SK-N-SH (cell line): ENCODE results near the gene SRMS. TPM values are rescaled to one million over a fixed set of nuclear protein-coding genes. Genes with fewer than 3 reads are reported as not detected.

Experiments used
- CTCF ChIA-PET: fragments of 300-600, 350-600 bp; formaldehyde crosslinking; extraction: SDS; loops from one replicate; lab custom pipeline; 2021; lab: Yijun Ruan, JAX
- POLR2A ChIA-PET: fragments of 350-600 bp; sonication (Branson Sonifier 250); formaldehyde crosslinking; extraction: SDS; loops from one replicate; lab custom pipeline; 2020; ENCODE audit warnings: antibody characterized with exemption, inconsistent platforms; lab: Yijun Ruan, JAX
- DNase-seq: peaks from one replicate; pipeline ENCODE4 v3.0.0; 2012
- H2AFZ ChIP-seq: fragments of 200-600 bp; sonication (generic); 2 replicates; pipeline ENCODE4 v1.8.1; 2016; ENCODE audit warnings: antibody characterized with exemption, mild to moderate bottlenecking, low read depth
- H3F3A ChIP-seq: fragments of 200-600 bp; sonication (generic); replicated peaks from 2 replicates; pipeline ENCODE3; 2016; ENCODE audit warnings: antibody characterized with exemption, mild to moderate bottlenecking; ENCODE audit not compliant: insufficient read depth
- H3K27ac ChIP-seq, 2 experiments: fragments of 200-500 bp in 1 of 2; fragments of 200-600 bp in 1 of 2; sonication (Bioruptor generic) in 1 of 2; sonication (generic), shearing (Covaris generic) in 1 of 2; 2 replicates each; pipeline versions ENCODE4 v1.5.1 to v1.6.1; 2014 to 2016; ENCODE audit warnings: low read depth in 2 of 2, inconsistent platforms in 1 of 2, low read length in 1 of 2, mild to moderate bottlenecking in 1 of 2, mixed read lengths in 1 of 2
- H3K27me3 ChIP-seq: fragments of 200-600 bp; sonication (generic), shearing (Covaris generic); 2 replicates; pipeline ENCODE4 v1.6.1; 2016; ENCODE audit warnings: mixed run types; ENCODE audit not compliant: insufficient read depth
- H3K36me3 ChIP-seq, 2 experiments: fragments of 200-500 bp in 1 of 2; fragments of 200-600 bp in 1 of 2; sonication (Bioruptor generic) in 1 of 2; sonication (generic) in 1 of 2; replicated peaks in 1 of 2; 2 replicates each; pipeline versions ENCODE3 to v1.5.1; 2014 to 2016; ENCODE audit warnings: low read length in 1 of 2, mild to moderate bottlenecking in 1 of 2; ENCODE audit not compliant: insufficient read depth in 2 of 2, control insufficient read depth in 1 of 2
- H3K4me1 ChIP-seq, 2 experiments: fragments of 200-500 bp in 1 of 2; fragments of 200-600 bp in 1 of 2; sonication (Bioruptor generic) in 1 of 2; sonication (generic), shearing (Covaris generic) in 1 of 2; 2 replicates each; pipeline versions ENCODE4 v1.5.1 to v1.6.1; 2014 to 2016; ENCODE audit warnings: low read depth in 1 of 2, low read length in 1 of 2, mixed run types in 1 of 2; ENCODE audit not compliant: insufficient read depth in 2 of 2, control insufficient read depth in 1 of 2
- H3K4me2 ChIP-seq: fragments of 200-600 bp; sonication (generic), shearing (Covaris generic); 2 replicates; pipeline ENCODE4 v1.6.1; 2017; ENCODE audit warnings: mixed run types
- H3K4me3 ChIP-seq, 2 experiments: fragments of 200-500 bp in 1 of 2; fragments of 200-600 bp in 1 of 2; sonication (Bioruptor generic) in 1 of 2; sonication (generic), shearing (Covaris generic) in 1 of 2; 2 replicates each; pipeline versions ENCODE4 v1.5.1 to v1.8.1; 2014 to 2016; ENCODE audit warnings: low read depth in 2 of 2, inconsistent platforms in 1 of 2, low read length in 1 of 2, mild to moderate bottlenecking in 1 of 2, mixed read lengths in 1 of 2, moderate library complexity in 1 of 2
- H3K79me2 ChIP-seq: fragments of 200-600 bp; sonication (generic); 2 replicates; pipeline ENCODE4 v1.8.1; 2017; ENCODE audit warnings: mild to moderate bottlenecking; ENCODE audit not compliant: insufficient read depth
- H3K9ac ChIP-seq: fragments of 200-600 bp; sonication (generic); 2 replicates; pipeline ENCODE4 v1.6.1; 2017; ENCODE audit warnings: mixed run types
- H3K9me2 ChIP-seq: fragments of 200-600 bp; sonication (generic); 2 replicates; pipeline ENCODE4 v1.6.1; 2017; ENCODE audit warnings: mixed run types
- H3K9me3 ChIP-seq: fragments of 200-600 bp; sonication (generic); 2 replicates; pipeline ENCODE4 v1.6.1; 2017; ENCODE audit warnings: mixed run types, mild to moderate bottlenecking, moderate library complexity
- H4K20me1 ChIP-seq: fragments of 200-600 bp; sonication (generic); 2 replicates; pipeline ENCODE4 v1.6.1; 2017; ENCODE audit warnings: mild to moderate bottlenecking, mixed run types; ENCODE audit not compliant: insufficient read depth
- ELF1 ChIP-seq: IDR thresholded peaks from 2 replicates; pipeline ENCODE4 v1.4.0; 2012
- FOSL2 ChIP-seq: IDR thresholded peaks from 2 replicates; pipeline ENCODE4 v1.4.0; 2012; ENCODE audit warnings: low read depth, mild to moderate bottlenecking, moderate library complexity, borderline replicate concordance
- MXI1 ChIP-seq: IDR thresholded peaks from 2 replicates; pipeline ENCODE4 v1.6.1; 2012; ENCODE audit warnings: mild to moderate bottlenecking, low read depth, low read length, improper control_type of control experiment
- RFX5 ChIP-seq: IDR thresholded peaks from 2 replicates; pipeline ENCODE4 v1.6.1; 2012; ENCODE audit warnings: mild to moderate bottlenecking, improper control_type of control experiment, low read length
- WGBS: methylation state at CpG from one replicate; pipeline ENCODE4 v1.1.6; 2017; ENCODE audit warnings: low lambda C conversion rate; 5-methylcytosine and 5-hydroxymethylcytosine counted together
- polyA plus RNA-seq, 3 experiments: library from polyadenylated mRNA; depleted of rRNA; stranded (reverse); fragments of >200 nt; gene quantifications; 2 replicates each; pipeline ENCODE4 v1.2.3, GENCODE V29; 2012
- TF ChIP-seq, protein P1 (sequence below): IDR thresholded peaks from 2 replicates; pipeline ENCODE4 v1.6.1; 2012; ENCODE audit warnings: mild to moderate bottlenecking, low read depth, low read length, moderate library complexity
- TF ChIP-seq, protein P2 (sequence below): IDR thresholded peaks from 2 replicates; pipeline ENCODE4 v1.4.0; 2012; ENCODE audit warnings: low read depth, borderline replicate concordance
- TF ChIP-seq, protein P3 (sequence below): IDR thresholded peaks from 2 replicates; pipeline ENCODE4 v1.4.0; 2012; ENCODE audit warnings: low read depth
- TF ChIP-seq, protein P4 (sequence below): IDR thresholded peaks from 2 replicates; pipeline ENCODE4; 2012

SRMS gene
- polyA plus RNA-seq, 1 of the 3 experiments (the other 2 are of a cell fraction) = not detected

DNA sequence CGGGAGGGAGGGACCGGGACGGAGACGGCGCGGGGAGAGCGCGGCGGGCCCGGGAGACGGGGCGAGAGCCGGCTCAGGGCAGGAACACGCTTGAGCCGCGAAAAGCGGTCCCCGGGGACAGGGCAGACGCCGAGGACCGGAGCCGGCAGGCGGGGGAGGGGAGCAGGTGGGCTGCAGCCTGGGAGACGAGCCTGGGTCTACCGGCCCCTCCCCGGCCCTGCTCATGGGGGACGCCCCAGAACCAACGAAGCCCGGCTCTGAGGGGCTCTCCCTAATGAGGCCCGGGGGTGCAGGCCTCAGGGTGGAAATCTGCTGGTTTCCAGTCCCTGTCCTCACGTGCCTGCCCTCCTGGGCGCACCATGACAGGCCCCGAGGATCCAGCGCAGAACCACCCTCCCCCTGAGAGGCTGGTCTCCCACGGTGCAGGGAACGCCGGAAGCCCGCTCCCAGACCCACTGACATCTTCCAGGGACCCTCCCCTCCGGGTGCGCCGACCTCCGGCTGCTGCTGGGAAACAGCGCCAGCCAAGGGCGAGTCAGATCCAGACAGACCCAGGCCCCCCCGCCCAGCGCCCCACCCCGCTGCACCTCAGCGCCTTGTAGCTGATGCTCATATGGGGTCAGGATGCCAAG, 48.1 kb downstream of the SRMS start:
- Histone ChIP-seq H3K9me2 (no peaks in the 10 kb centered on the region), H3K4me2 (peak overlapping the region; percentile 62; the same call in 1 of the 2 replicates), H3K36me3 (peaks cover 0 to 6% of the 10 kb centered on the region in 2 experiments), H3K9me3 (no peaks in the 10 kb centered on the region), H3F3A (peaks cover 7% of the 10 kb centered on the region), H3K4me1 (peaks cover 0 to 51% of the 10 kb centered on the region in 2 experiments; a peak in 1 of 4 replicates), H4K20me1 (no peaks in the 10 kb centered on the region; the same call in 1 of the 2 replicates), H3K27ac (peak overlapping the region in 1 of 2 experiments; percentile 68; a peak in 1 of 4 replicates), H3K79me2 (no peaks in the 10 kb centered on the region), H3K9ac (no peak overlapping the region), H3K27me3 (no peaks in the 10 kb centered on the region), H3K4me3 (peak overlapping the region in 1 of 2 experiments; percentile 52; a peak in 2 of 4 replicates), H2AFZ (no peak overlapping the region)
- ChIA-PET CTCF (interaction anchor here (0.7 kb wide), 1 partner anchor 9 kb away, joined by 3 read pairs; no protein-coding TSS in a partner anchor), POLR2A (no interaction called here)
- TF ChIP-seq FOSL2 = no peak
- TF ChIP-seq, protein P1, sequence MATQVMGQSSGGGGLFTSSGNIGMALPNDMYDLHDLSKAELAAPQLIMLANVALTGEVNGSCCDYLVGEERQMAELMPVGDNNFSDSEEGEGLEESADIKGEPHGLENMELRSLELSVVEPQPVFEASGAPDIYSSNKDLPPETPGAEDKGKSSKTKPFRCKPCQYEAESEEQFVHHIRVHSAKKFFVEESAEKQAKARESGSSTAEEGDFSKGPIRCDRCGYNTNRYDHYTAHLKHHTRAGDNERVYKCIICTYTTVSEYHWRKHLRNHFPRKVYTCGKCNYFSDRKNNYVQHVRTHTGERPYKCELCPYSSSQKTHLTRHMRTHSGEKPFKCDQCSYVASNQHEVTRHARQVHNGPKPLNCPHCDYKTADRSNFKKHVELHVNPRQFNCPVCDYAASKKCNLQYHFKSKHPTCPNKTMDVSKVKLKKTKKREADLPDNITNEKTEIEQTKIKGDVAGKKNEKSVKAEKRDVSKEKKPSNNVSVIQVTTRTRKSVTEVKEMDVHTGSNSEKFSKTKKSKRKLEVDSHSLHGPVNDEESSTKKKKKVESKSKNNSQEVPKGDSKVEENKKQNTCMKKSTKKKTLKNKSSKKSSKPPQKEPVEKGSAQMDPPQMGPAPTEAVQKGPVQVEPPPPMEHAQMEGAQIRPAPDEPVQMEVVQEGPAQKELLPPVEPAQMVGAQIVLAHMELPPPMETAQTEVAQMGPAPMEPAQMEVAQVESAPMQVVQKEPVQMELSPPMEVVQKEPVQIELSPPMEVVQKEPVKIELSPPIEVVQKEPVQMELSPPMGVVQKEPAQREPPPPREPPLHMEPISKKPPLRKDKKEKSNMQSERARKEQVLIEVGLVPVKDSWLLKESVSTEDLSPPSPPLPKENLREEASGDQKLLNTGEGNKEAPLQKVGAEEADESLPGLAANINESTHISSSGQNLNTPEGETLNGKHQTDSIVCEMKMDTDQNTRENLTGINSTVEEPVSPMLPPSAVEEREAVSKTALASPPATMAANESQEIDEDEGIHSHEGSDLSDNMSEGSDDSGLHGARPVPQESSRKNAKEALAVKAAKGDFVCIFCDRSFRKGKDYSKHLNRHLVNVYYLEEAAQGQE = no peak
- TF ChIP-seq, protein P2, sequence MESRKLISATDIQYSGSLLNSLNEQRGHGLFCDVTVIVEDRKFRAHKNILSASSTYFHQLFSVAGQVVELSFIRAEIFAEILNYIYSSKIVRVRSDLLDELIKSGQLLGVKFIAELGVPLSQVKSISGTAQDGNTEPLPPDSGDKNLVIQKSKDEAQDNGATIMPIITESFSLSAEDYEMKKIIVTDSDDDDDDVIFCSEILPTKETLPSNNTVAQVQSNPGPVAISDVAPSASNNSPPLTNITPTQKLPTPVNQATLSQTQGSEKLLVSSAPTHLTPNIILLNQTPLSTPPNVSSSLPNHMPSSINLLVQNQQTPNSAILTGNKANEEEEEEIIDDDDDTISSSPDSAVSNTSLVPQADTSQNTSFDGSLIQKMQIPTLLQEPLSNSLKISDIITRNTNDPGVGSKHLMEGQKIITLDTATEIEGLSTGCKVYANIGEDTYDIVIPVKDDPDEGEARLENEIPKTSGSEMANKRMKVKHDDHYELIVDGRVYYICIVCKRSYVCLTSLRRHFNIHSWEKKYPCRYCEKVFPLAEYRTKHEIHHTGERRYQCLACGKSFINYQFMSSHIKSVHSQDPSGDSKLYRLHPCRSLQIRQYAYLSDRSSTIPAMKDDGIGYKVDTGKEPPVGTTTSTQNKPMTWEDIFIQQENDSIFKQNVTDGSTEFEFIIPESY = no peak
- 0 out of 2 replicates have a peak, but pooled peaks have one; percentile 6 for TF ChIP-seq MXI1
- no peak for TF ChIP-seq RFX5
- peak; percentile 76 for DNase-seq
- WGBS = 36% methylated on average over 11 of the region's 48 CpGs

GRCh38 chr20:63498960-63499337, 48.6 kb downstream of the SRMS start, which contains the start of gene EEF1A2:
EEF1A2 (minus strand) TSS chr20:63499083; CDS start chr20:63497763, 1,320 bp downstream.
- H3F3A ChIP-seq = peaks cover 7% of the 10 kb centered on the region
- H4K20me1 ChIP-seq = no peaks in the 10 kb centered on the region; the same call in 1 of the 2 replicates
- WGBS = under 1% methylated on average over 17 of the region's 58 CpGs
- H3K4me2 ChIP-seq = peak within 1 kb of the TSS; percentile 69
- H3K79me2 ChIP-seq = no peaks in the 10 kb centered on the region
- ChIA-PET CTCF (interaction anchor here (1.1 kb wide), 1 partner anchor 28 kb away, joined by 3 read pairs; no protein-coding TSS in a partner anchor), POLR2A (no interaction called here)
- no peaks in the 10 kb centered on the region for H3K9me3 ChIP-seq
- no peak within 1 kb of the TSS for H3K9ac ChIP-seq
- H3K36me3 ChIP-seq = peaks cover 0 to 6% of the 10 kb centered on the region in 2 experiments
- peak within 1 kb of the TSS; percentile 52 to 53 for H3K4me3 ChIP-seq
- H2AFZ ChIP-seq = no peak within 1 kb of the TSS
- H3K27me3 ChIP-seq = no peaks in the 10 kb centered on the region
- peak within 1 kb of the TSS in 1 of 2 experiments; percentile 82; a peak in 2 of 4 replicates for H3K27ac ChIP-seq
- peak; percentile 87 for DNase-seq
- TF ChIP-seq MXI1 (0 out of 2 replicates have a peak, but pooled peaks have one; percentile 6), ELF1 (no peak)
- TF ChIP-seq, protein P3, sequence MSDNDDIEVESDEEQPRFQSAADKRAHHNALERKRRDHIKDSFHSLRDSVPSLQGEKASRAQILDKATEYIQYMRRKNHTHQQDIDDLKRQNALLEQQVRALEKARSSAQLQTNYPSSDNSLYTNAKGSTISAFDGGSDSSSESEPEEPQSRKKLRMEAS = no peak
- TF ChIP-seq, protein P4, sequence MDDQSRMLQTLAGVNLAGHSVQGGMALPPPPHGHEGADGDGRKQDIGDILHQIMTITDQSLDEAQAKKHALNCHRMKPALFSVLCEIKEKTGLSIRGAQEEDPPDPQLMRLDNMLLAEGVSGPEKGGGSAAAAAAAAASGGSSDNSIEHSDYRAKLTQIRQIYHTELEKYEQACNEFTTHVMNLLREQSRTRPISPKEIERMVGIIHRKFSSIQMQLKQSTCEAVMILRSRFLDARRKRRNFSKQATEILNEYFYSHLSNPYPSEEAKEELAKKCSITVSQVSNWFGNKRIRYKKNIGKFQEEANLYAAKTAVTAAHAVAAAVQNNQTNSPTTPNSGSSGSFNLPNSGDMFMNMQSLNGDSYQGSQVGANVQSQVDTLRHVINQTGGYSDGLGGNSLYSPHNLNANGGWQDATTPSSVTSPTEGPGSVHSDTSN = no peak
- H3K4me1 ChIP-seq = peaks cover 0 to 51% of the 10 kb centered on the region in 2 experiments; a peak in 1 of 4 replicates
- no peaks in the 10 kb centered on the region for H3K9me2 ChIP-seq
